Astrocyte (in vitro differentiated cells and primary cell): Measurements from ENCODE around the gene MAP2K2.

Experiments
- CTCF ChIP-seq: IDR thresholded peaks from 2 replicates; pipeline ENCODE4 v1.5.1; 2011; ENCODE audit warnings: low read depth, mild to moderate bottlenecking, inconsistent platforms, low read length, moderate library complexity; ENCODE audit not compliant: insufficient read depth
- EZH2 ChIP-seq: IDR thresholded peaks from 2 replicates; pipeline ENCODE4 v1.6.1; 2012; ENCODE audit warnings: mild to moderate bottlenecking, low read length, inconsistent platforms; ENCODE audit not compliant: insufficient read depth

- TF ChIP-seq CTCF (no peak), EZH2 (no peak)
These were observed 25.4 kb downstream of the MAP2K2 start for GRCh38 chr19:4098493-4098892.
